ENCODE results near the gene ZIC2. TPM values are rescaled to one million over a fixed set of nuclear protein-coding genes. Genes with fewer than 3 reads are reported as not detected.

ZIC2 gene
- total RNA-seq = not detected in 2 replicates

GRCh38 chr13:99981735-99982035 lies at the start of gene ZIC2:
ZIC2 (plus strand) TSS chr13:99981784; CDS start chr13:99982065, 281 bp downstream.

GRCh38 chr13:99971576-99972189 lies 9.9 kb upstream of the ZIC2 start, which contains the start of gene ZIC5:
ZIC5 (minus strand) TSS chr13:99971767; CDS start chr13:99971603, 164 bp downstream.

Other genes with a start within 250 kb of the ZIC2 start
- gene ZIC5, start 10.0 kb upstream of the ZIC2 start, total RNA-seq = not detected in 2 replicates
- gene PCCA, start 107.3 kb downstream of the ZIC2 start, total RNA-seq = 30.3 and 38.0 TPM in 2 replicates